Fibroblast of lung (primary cell): ENCODE results near the gene FHIT. TPM values are rescaled to one million over a fixed set of nuclear protein-coding genes. Genes with fewer than 3 reads are reported as not detected.

Experiments used
- DNase-seq, 2 donors: peaks; one replicate each; pipeline versions ENCODE4 v3.0.0 to v3.0.0-alpha.2; 2010; ENCODE audit warnings: low read depth in 2 of 2
- H2AFZ ChIP-seq: 2 replicates; pipeline ENCODE4 v1.5.1; 2012; ENCODE audit warnings: low read length, control low read depth, inconsistent platforms
- H3K27ac ChIP-seq: 2 replicates; pipeline ENCODE4 v1.5.1; 2011; ENCODE audit warnings: low read length, control low read depth; ENCODE audit not compliant: insufficient read depth
- H3K27me3 ChIP-seq: 2 replicates; pipeline ENCODE4 v1.5.1; 2011; ENCODE audit warnings: mild to moderate bottlenecking, low read length; ENCODE audit not compliant: control insufficient read depth, insufficient read depth
- H3K36me3 ChIP-seq: 2 replicates; pipeline ENCODE4 v1.5.1; 2011; ENCODE audit warnings: low read length; ENCODE audit not compliant: control insufficient read depth, insufficient read depth
- H3K4me1 ChIP-seq: 2 replicates; pipeline ENCODE4 v1.5.1; 2011; ENCODE audit warnings: low read length; ENCODE audit not compliant: control insufficient read depth, insufficient read depth; ENCODE audit errors: extremely low read depth
- H3K4me2 ChIP-seq: 2 replicates; pipeline ENCODE4 v1.5.1; 2011; ENCODE audit warnings: low read length, control low read depth; ENCODE audit not compliant: insufficient read depth; ENCODE audit errors: extremely low read depth
- H3K4me3 ChIP-seq, 4 experiments: fragments of 200-600 bp in 1 of 4; sonication (generic) in 1 of 4; replicated peaks in 1 of 4; 2 replicates each; pipeline ENCODE4 v1.5.1; 2011 to 2016; ENCODE audit warnings: low read length in 4 of 4, low read depth in 3 of 4, mild to moderate bottlenecking in 3 of 4, control low read depth in 2 of 4, inconsistent platforms in 1 of 4, mixed read lengths in 1 of 4; ENCODE audit not compliant: insufficient read depth in 1 of 4; ENCODE audit errors: control extremely low read depth in 1 of 4
- H3K79me2 ChIP-seq: 2 replicates; pipeline ENCODE4 v1.5.1; 2012; ENCODE audit warnings: mild to moderate bottlenecking, low read length, inconsistent platforms; ENCODE audit not compliant: control insufficient read depth, insufficient read depth
- H3K9ac ChIP-seq: 2 replicates; pipeline ENCODE4 v1.5.1; 2011; ENCODE audit warnings: mild to moderate bottlenecking, low read length, control low read depth; ENCODE audit not compliant: insufficient read depth
- H3K9me3 ChIP-seq: 2 replicates; pipeline ENCODE4 v1.5.1; 2012; ENCODE audit warnings: low read depth, low read length; ENCODE audit not compliant: control insufficient read depth, insufficient read depth
- H4K20me1 ChIP-seq: 2 replicates; pipeline ENCODE4 v1.5.1; 2011; ENCODE audit warnings: low read length; ENCODE audit not compliant: control insufficient read depth, insufficient read depth; ENCODE audit errors: extremely low read depth
- EZH2 ChIP-seq: IDR thresholded peaks from 2 replicates; pipeline ENCODE4 v1.5.1; 2012; ENCODE audit warnings: low read length, control low read depth, mild to moderate bottlenecking; ENCODE audit errors: missing control alignments
- polyA plus RNA-seq, 2 donors: library from polyadenylated mRNA; depleted of rRNA in 1 of 2; stranded (reverse) in 1 of 2; unstranded in 1 of 2; fragments of >200 nt; gene quantifications; 2 replicates each; pipeline ENCODE4 v1.2.1, GENCODE V29; 2011 to 2012; ENCODE audit warnings: missing spikeins in 1 of 2
- total RNA-seq: library from RNA; depleted of rRNA; stranded (reverse); fragments of >200 nt; gene quantifications from 2 replicates; pipeline ENCODE4 v1.2.1, GENCODE V29; 2014
- TF ChIP-seq, protein P1 (sequence below), 2 donors: IDR thresholded peaks in 1 of 2; conservative IDR thresholded peaks in 1 of 2; 1 replicate in 1 of 2; 2 replicates in 1 of 2; pipeline ENCODE4 v1.5.1; 2011 to 2012; ENCODE audit warnings: low read length in 2 of 2, control low read depth in 1 of 2, inconsistent platforms in 1 of 2, low read depth in 1 of 2, mild to moderate bottlenecking in 1 of 2

Gene FHIT
- total and polyA plus RNA-seq, 2 donors (not counting 1 experiment from before 2014, with no cell fraction given): 0.79 to 2.1 TPM

GRCh38 chr3:59699648-59700320 lies 1551.5 kb downstream of the FHIT start:
- Histone ChIP-seq H3K4me2 (no peak overlapping the region), H3K27me3 (no peaks in the 10 kb centered on the region), H4K20me1 (no peaks in the 10 kb centered on the region), H3K9me3 (no peaks in the 10 kb centered on the region), H3K36me3 (no peaks in the 10 kb centered on the region), H3K27ac (no peak overlapping the region), H3K79me2 (no peaks in the 10 kb centered on the region), H3K9ac (no peak overlapping the region), H3K4me3 (no peak overlapping the region), H3K4me1 (no peaks in the 10 kb centered on the region), H2AFZ (no peak overlapping the region)
- DNase-seq: no peak
- TF ChIP-seq EZH2: no peak
- TF ChIP-seq, protein P1, sequence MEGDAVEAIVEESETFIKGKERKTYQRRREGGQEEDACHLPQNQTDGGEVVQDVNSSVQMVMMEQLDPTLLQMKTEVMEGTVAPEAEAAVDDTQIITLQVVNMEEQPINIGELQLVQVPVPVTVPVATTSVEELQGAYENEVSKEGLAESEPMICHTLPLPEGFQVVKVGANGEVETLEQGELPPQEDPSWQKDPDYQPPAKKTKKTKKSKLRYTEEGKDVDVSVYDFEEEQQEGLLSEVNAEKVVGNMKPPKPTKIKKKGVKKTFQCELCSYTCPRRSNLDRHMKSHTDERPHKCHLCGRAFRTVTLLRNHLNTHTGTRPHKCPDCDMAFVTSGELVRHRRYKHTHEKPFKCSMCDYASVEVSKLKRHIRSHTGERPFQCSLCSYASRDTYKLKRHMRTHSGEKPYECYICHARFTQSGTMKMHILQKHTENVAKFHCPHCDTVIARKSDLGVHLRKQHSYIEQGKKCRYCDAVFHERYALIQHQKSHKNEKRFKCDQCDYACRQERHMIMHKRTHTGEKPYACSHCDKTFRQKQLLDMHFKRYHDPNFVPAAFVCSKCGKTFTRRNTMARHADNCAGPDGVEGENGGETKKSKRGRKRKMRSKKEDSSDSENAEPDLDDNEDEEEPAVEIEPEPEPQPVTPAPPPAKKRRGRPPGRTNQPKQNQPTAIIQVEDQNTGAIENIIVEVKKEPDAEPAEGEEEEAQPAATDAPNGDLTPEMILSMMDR (conservative IDR thresholded peaks at IDR 0.05 in 1 of 2, IDR thresholded peaks at IDR 0.05 in 1 of 2; ENCODE audit: low read depth in 1 of 2, low read length in 2 of 2): no peak
